ENCODE results near the gene NEK1.
A peak's percentile ranks its signal among the peaks of the same experiment; 100 is the strongest.

The NEK1 gene

DNA sequence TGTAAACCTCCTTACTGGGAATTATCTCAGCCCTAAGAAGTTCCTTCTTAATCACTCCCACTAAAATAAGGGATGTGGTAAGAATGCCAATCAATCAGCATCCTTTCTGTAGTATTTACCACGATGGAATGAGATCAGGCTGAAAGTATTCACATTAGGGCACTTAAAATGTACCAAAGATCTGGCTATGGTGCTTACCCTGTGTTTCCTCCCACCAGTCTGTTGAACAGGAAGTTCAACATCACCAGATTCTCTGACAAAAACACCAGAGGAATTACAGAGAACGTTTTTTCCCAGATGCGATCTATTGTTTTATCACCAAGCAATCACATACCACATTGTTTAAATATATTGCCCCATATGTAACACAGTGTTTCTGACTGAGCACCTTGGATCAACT is 5.9 kb upstream of the NEK1 start:
- Histone ChIP-seq H4K20me1 (ENCODE audit: insufficient read depth, low read length, poor library complexity, severe bottlenecking) (peaks cover 27% of the 10 kb centered on the region), H2AFZ (ENCODE audit: low read length) (peak overlapping the region; percentile 74), H3K9ac (ENCODE audit: low read depth, low read length, poor library complexity, severe bottlenecking) (no peak overlapping the region), H3K4me2 (ENCODE audit: low read depth, low read length, poor library complexity, severe bottlenecking) (peak overlapping the region; percentile 40), H3K36me3 (ENCODE audit: insufficient read depth, low read length) (no peaks in the 10 kb centered on the region), H3K9me3 (ENCODE audit: insufficient read depth, low read depth, low read length) (no peaks in the 10 kb centered on the region), H3K27me3 (ENCODE audit: insufficient read depth, low read length, poor library complexity, severe bottlenecking) (no peaks in the 10 kb centered on the region), H3K4me1 (ENCODE audit: insufficient read depth, low read length, poor library complexity, severe bottlenecking) (peaks cover 34% of the 10 kb centered on the region), H3K4me3 (ENCODE audit: low read length, poor library complexity, severe bottlenecking) (peak overlapping the region; percentile 5), H3K79me2 (ENCODE audit: insufficient read depth, low read length) (peaks cover 25% of the 10 kb centered on the region), H3K9me2 (replicated peaks; ENCODE audit: low read depth, low read length) (no peaks in the 10 kb centered on the region), H3F3A (ENCODE audit: low read depth) (0 out of 2 replicates have a peak, but pooled peaks cover 3% of the 10 kb centered on the region)
- TF ChIP-seq EZH2phosphoT487 (IDR thresholded peaks at IDR 0.05; ENCODE audit: borderline replicate concordance) (no peak), CTCF (conservative IDR thresholded peaks at IDR 0.05; ENCODE audit: low read length) (no peak)

DNA sequence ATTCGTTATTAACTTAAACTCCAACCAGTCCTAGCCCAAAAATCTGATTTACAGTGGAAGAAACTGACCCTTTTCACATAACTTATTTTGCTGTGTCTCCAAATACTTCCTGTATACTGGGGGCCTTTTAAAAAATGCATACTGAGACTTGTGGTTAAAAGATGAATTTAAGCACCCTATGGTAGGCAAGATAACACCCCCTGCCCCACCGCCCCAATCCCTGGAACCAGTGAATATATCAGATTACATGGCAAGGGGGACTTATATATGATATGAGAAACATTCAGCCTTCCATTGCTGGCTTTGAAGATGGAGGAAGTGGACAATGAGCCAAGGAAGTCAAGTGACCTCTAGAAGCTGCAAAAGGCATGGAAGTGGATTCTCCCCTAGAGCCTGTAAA is 4.9 kb upstream of the NEK1 start:
- Histone ChIP-seq H3F3A (ENCODE audit: low read depth) (no peaks in the 10 kb centered on the region), H3K79me2 (ENCODE audit: insufficient read depth, low read length) (peaks cover 18% of the 10 kb centered on the region), H3K36me3 (ENCODE audit: insufficient read depth, low read length) (no peaks in the 10 kb centered on the region), H3K27me3 (ENCODE audit: insufficient read depth, low read length, poor library complexity, severe bottlenecking) (no peaks in the 10 kb centered on the region), H3K9me3 (ENCODE audit: insufficient read depth, low read depth, low read length) (no peaks in the 10 kb centered on the region), H4K20me1 (ENCODE audit: insufficient read depth, low read length, poor library complexity, severe bottlenecking) (peaks cover 17% of the 10 kb centered on the region), H2AFZ (ENCODE audit: low read length) (peak overlapping the region; percentile 40), H3K4me2 (ENCODE audit: low read depth, low read length, poor library complexity, severe bottlenecking) (no peak overlapping the region), H3K4me1 (ENCODE audit: insufficient read depth, low read length, poor library complexity, severe bottlenecking) (peaks cover 34% of the 10 kb centered on the region), H3K4me3 (ENCODE audit: low read length, poor library complexity, severe bottlenecking) (no peak overlapping the region), H3K9me2 (replicated peaks; ENCODE audit: low read depth, low read length) (no peaks in the 10 kb centered on the region), H3K9ac (ENCODE audit: low read depth, low read length, poor library complexity, severe bottlenecking) (no peak overlapping the region)
- TF ChIP-seq CTCF (conservative IDR thresholded peaks at IDR 0.05; ENCODE audit: low read length) (no peak), EZH2phosphoT487 (IDR thresholded peaks at IDR 0.05; ENCODE audit: borderline replicate concordance) (no peak)

DNA sequence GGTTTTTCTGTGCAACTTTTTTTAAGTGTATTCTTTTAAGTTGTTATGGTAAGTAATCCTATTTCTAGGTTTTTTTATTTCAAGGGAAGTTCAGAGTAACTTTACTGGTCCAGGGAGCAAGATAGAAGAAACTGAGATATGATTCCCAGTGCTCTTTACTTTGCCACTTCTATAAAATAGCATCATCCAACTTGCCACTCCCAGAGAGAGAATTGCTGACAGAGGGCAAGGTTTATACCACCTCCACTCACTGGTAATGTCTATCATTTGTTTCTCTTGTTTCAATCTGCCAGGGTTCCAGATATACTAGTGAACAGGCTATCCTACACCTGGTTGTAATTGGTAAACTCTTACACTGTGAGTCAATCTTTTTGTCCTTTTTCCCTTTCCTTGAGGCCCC is 4.5 kb upstream of the NEK1 start:
- H3K4me2 ChIP-seq (ENCODE audit: low read depth, low read length, poor library complexity, severe bottlenecking): no peak overlapping the region
- peaks cover 13% of the 10 kb centered on the region for H4K20me1 ChIP-seq (ENCODE audit: insufficient read depth, low read length, poor library complexity, severe bottlenecking)
- H3K27me3 ChIP-seq (ENCODE audit: insufficient read depth, low read length, poor library complexity, severe bottlenecking): no peaks in the 10 kb centered on the region
- no peaks in the 10 kb centered on the region for H3K9me2 ChIP-seq (replicated peaks; ENCODE audit: low read depth, low read length)
- TF ChIP-seq EZH2phosphoT487 (IDR thresholded peaks at IDR 0.05; ENCODE audit: borderline replicate concordance): no peak
- TF ChIP-seq CTCF (conservative IDR thresholded peaks at IDR 0.05; ENCODE audit: low read length): no peak
- H3K9me3 ChIP-seq (ENCODE audit: insufficient read depth, low read depth, low read length): no peaks in the 10 kb centered on the region
- H3K9ac ChIP-seq (ENCODE audit: low read depth, low read length, poor library complexity, severe bottlenecking): no peak overlapping the region
- H2AFZ ChIP-seq (ENCODE audit: low read length): peak overlapping the region; percentile 40
- H3K4me1 ChIP-seq (ENCODE audit: insufficient read depth, low read length, poor library complexity, severe bottlenecking): peaks cover 30% of the 10 kb centered on the region
- H3K4me3 ChIP-seq (ENCODE audit: low read length, poor library complexity, severe bottlenecking): no peak overlapping the region
- H3K79me2 ChIP-seq (ENCODE audit: insufficient read depth, low read length): peaks cover 17% of the 10 kb centered on the region
- no peaks in the 10 kb centered on the region for H3F3A ChIP-seq (ENCODE audit: low read depth)
- H3K36me3 ChIP-seq (ENCODE audit: insufficient read depth, low read length): no peaks in the 10 kb centered on the region

Data from Loucy (cell line).